K562 (cell line): ENCODE measurements around the gene MED29. TPM values are rescaled to one million over a fixed set of nuclear protein-coding genes. Genes with fewer than 3 reads are reported as not detected.

Experiments
- ATAC-seq: fragments of 200-7000 bp; cut with Tn5 transposase; 3 replicates; pipeline ENCODE4 v1.9.1; 2020; ENCODE audit warnings: moderate library complexity
- BruUV-seq: library from RNA; stranded (reverse); fragments of 400-500 nt; replicated peaks from 2 replicates; lab custom pipeline; 2021; lab: Mats Ljungman, UMichigan
- CTCF ChIA-PET: fragments of 300-600 bp; formaldehyde crosslinking; extraction: SDS; loops from one replicate; lab custom pipeline; 2021; ENCODE audit warnings: low intra/inter-chr PET ratio; lab: Yijun Ruan, JAX
- POLR2A ChIA-PET: fragments of 300-600, 350-650 bp; sonication (Branson Sonifier 250); formaldehyde crosslinking; extraction: SDS; loops from one replicate; lab custom pipeline; 2021; ENCODE audit warnings: antibody characterized with exemption, inconsistent platforms; lab: Yijun Ruan, JAX
- DNase-seq, 4 experiments: peaks; one replicate each; pipeline versions ENCODE4 v3.0.0 to v3.0.0-alpha.2; 2011 to 2018; ENCODE audit warnings: low spot score in 3 of 4, mixed read lengths in 3 of 4; ENCODE audit errors: extremely low read depth in 1 of 4
- FAIRE-seq: peaks from 2 replicates; lab custom pipeline; 2011; peaks lifted over from hg19 to GRCh38; lab: Jason Lieb, UNC
- H2AFZ ChIP-seq: 2 replicates; pipeline ENCODE4 v1.6.0; 2011; ENCODE audit warnings: low read depth, low read length, control low read depth, inconsistent platforms
- H3K27ac ChIP-seq: fragments of 200-600 bp; 3 replicates; pipeline ENCODE4 v1.8.0; 2011; ENCODE audit warnings: low read depth, mild to moderate bottlenecking, control low read depth, inconsistent platforms, low read length, moderate library complexity, mixed read lengths; ENCODE audit errors: extremely low read depth
- H3K27me3 ChIP-seq, 2 experiments: fragments of 300-600 bp in 1 of 2; 2 replicates in 1 of 2; 3 replicates in 1 of 2; pipeline versions ENCODE4 v1.6.0 to v1.8.0; 2011; ENCODE audit warnings: inconsistent platforms in 2 of 2, low read length in 2 of 2, mild to moderate bottlenecking in 1 of 2, mixed read lengths in 1 of 2, moderate library complexity in 1 of 2; ENCODE audit not compliant: control insufficient read depth in 2 of 2, insufficient read depth in 2 of 2
- H3K36me3 ChIP-seq: fragments of 300-600 bp; 3 replicates; pipeline ENCODE4 v1.8.0; 2011; ENCODE audit warnings: mild to moderate bottlenecking, low read length, inconsistent platforms; ENCODE audit not compliant: control insufficient read depth, insufficient read depth
- H3K4me1 ChIP-seq, 2 experiments: fragments of 200-600 bp in 1 of 2; replicated peaks in 1 of 2; 2 replicates in 1 of 2; 3 replicates in 1 of 2; pipeline versions ENCODE4 v1.5.1 to v1.8.0; 2011; ENCODE audit warnings: inconsistent platforms in 2 of 2, low read length in 2 of 2, mild to moderate bottlenecking in 1 of 2, mixed read lengths in 1 of 2, moderate library complexity in 1 of 2; ENCODE audit not compliant: control insufficient read depth in 2 of 2, insufficient read depth in 2 of 2
- H3K4me2 ChIP-seq: 2 replicates; pipeline ENCODE4 v1.6.1; 2011; ENCODE audit warnings: low read length, control low read depth, inconsistent platforms, mixed read lengths; ENCODE audit not compliant: insufficient read depth
- H3K4me3 ChIP-seq: fragments of 200-600 bp; sonication (generic), shearing (Covaris generic); 2 replicates; pipeline ENCODE4 v1.5.1; 2016; ENCODE audit warnings: control low read depth, inconsistent platforms
- H3K79me2 ChIP-seq: fragments of 200-600 bp; 3 replicates; pipeline ENCODE4 v1.8.0; 2011; ENCODE audit warnings: low read length, inconsistent platforms; ENCODE audit not compliant: control insufficient read depth, insufficient read depth
- H3K9ac ChIP-seq, 2 experiments: 2 replicates each; pipeline versions ENCODE4 v1.6.0 to v1.6.1; 2011; ENCODE audit warnings: low read depth in 2 of 2, low read length in 2 of 2, control low read depth in 1 of 2, inconsistent platforms in 1 of 2, mild to moderate bottlenecking in 1 of 2, mixed read lengths in 1 of 2; ENCODE audit not compliant: insufficient read depth in 1 of 2
- H3K9me1 ChIP-seq: one replicate; pipeline ENCODE4 v1.6.0; 2011; ENCODE audit warnings: inconsistent platforms, mild to moderate bottlenecking, low read length, moderate library complexity; ENCODE audit not compliant: control insufficient read depth, insufficient read depth
- H3K9me3 ChIP-seq: replicated peaks from 2 replicates; pipeline ENCODE4 v1.5.1; 2011; ENCODE audit warnings: low read depth, low read length, inconsistent platforms; ENCODE audit not compliant: control insufficient read depth, insufficient read depth
- H4K20me1 ChIP-seq: replicated peaks from 2 replicates; pipeline ENCODE4 v1.6.1; 2011; ENCODE audit warnings: low read length, inconsistent platforms, mixed read lengths; ENCODE audit not compliant: control insufficient read depth, insufficient read depth
- CREB1 ChIP-seq, 2 experiments: sonication (generic) in 1 of 2; formaldehyde crosslinking in 1 of 2; IDR thresholded peaks; 2 replicates each; pipeline versions ENCODE4 v1.6.1 to v1.8.0; 2012 to 2022; ENCODE audit warnings: inconsistent platforms in 1 of 2, mild to moderate bottlenecking in 1 of 2, missing genetic modification reagents in 1 of 2, moderate library complexity in 1 of 2
- KDM4B ChIP-seq, 2 experiments: fragments of 450-650 bp in 1 of 2; sonication (generic) in 1 of 2; IDR thresholded peaks; 2 replicates each; pipeline ENCODE4 v1.6.1; 2016 to 2017; ENCODE audit warnings: borderline replicate concordance in 2 of 2, antibody characterized with exemption in 1 of 2, low read depth in 1 of 2, mild to moderate bottlenecking in 1 of 2
- MCM3 ChIP-seq: fragments of 450-650 bp; IDR thresholded peaks from 2 replicates; pipeline ENCODE4 v1.6.1; 2016
- NFXL1 ChIP-seq: fragments of 450-650 bp; formaldehyde crosslinking; IDR thresholded peaks from 2 replicates; pipeline ENCODE4 v1.4.0; 2021; ENCODE audit warnings: mild to moderate bottlenecking
- PHB ChIP-seq: fragments of 250-450 bp; sonication (Bioruptor Pico); IDR thresholded peaks from 2 replicates; pipeline ENCODE4 v1.5.0; 2021
- POLR2A ChIP-seq: fragments of 450-650 bp; conservative IDR thresholded peaks from 2 replicates; pipeline ENCODE4 v1.6.1; 2016
- POLR2AphosphoS5 ChIP-seq: IDR thresholded peaks from 2 replicates; pipeline ENCODE4 v1.6.1; 2011; ENCODE audit warnings: mild to moderate bottlenecking, low read depth, low read length, moderate library complexity; ENCODE audit not compliant: control insufficient read depth, insufficient read depth
- RBFOX2 ChIP-seq: fragments of 200-400 bp; formaldehyde crosslinking; IDR thresholded peaks from 2 replicates; pipeline ENCODE4 v1.6.1; 2017; ENCODE audit warnings: low read depth, mild to moderate bottlenecking, low read length, moderate library complexity
- ZNF134 ChIP-seq: fragments of 250-450 bp; sonication (Bioruptor Pico); conservative IDR thresholded peaks from 2 replicates; pipeline ENCODE4 v1.4.0; 2020
- WGBS: fragments of 100-300 bp; shearing (Covaris generic); methylation state at CpG from one replicate; pipeline ENCODE4 v1.1.6; 2016; ENCODE audit warnings: low coverage, mixed read lengths; ENCODE audit not compliant: insufficient coverage; ENCODE audit errors: missing lambda C conversion rate; 5-methylcytosine and 5-hydroxymethylcytosine counted together
- in situ Hi-C: fragments of 300-500 bp; cut with MboI; formaldehyde crosslinking; loops from 4 replicates; pipeline ENCODE4 v1.15.0; 2018; ENCODE audit warnings: inconsistent platforms, mixed read lengths
- intact Hi-C: fragments of 100-400 bp; cut with micrococcal nuclease; formaldehyde crosslinking; loops from 2 replicates; pipeline ENCODE4 v1.14.2; 2022
- polyA plus RNA-seq, 8 experiments: library from polyadenylated mRNA; depleted of rRNA in 4 of 8; stranded (reverse) in 5 of 8; unstranded in 3 of 8; fragments of >200 nt; fragmentation: Nextera tagmentation in 2 of 8; fragmentation: Illumina TruSeq in 1 of 8; extraction: Ambion mirVana in 2 of 8; extraction: Trizol in 1 of 8; gene quantifications; 2 replicates each; pipeline versions ENCODE4 v1.2.1 to v1.2.3, GENCODE V29; 2011 to 2014; ENCODE audit warnings: inconsistent platforms in 1 of 8, missing spikeins in 1 of 8
- total RNA-seq, 7 experiments: library from RNA; depleted of rRNA in 6 of 7; stranded (reverse); fragments of >200 nt in 6 of 7; fragmentation: Illumina TruSeq in 2 of 7; extraction: Trizol in 2 of 7; gene quantifications; 2 replicates each; pipeline versions ENCODE4 v1.2.1 to v1.2.3, GENCODE V29; 2011 to 2021; ENCODE audit warnings: low replicate concordance in 1 of 7
- TF ChIP-seq, protein P1 (sequence below): fragments of 250-450 bp; sonication (Bioruptor Pico); IDR thresholded peaks from 2 replicates; pipeline ENCODE4 v1.4.0; 2020; ENCODE audit warnings: mild to moderate bottlenecking, moderate library complexity
- TF ChIP-seq, protein P2 (sequence below): fragments of 250-450 bp; sonication (Bioruptor Pico); IDR thresholded peaks from 2 replicates; pipeline ENCODE4 v1.9.0; 2021; ENCODE audit warnings: mild to moderate bottlenecking, inconsistent platforms
- TF ChIP-seq, protein P3 (sequence below): sonication (generic); formaldehyde crosslinking; IDR thresholded peaks from 2 replicates; pipeline ENCODE4 v1.8.0; 2022; ENCODE audit warnings: mild to moderate bottlenecking, missing genetic modification reagents

The MED29 gene
- total and polyA plus RNA-seq, 9 of the 15 experiments (the other 6 are each of a cell fraction or from before 2014, with no cell fraction given): 1.8 to 22.6 (median 12.4) TPM

DNA sequence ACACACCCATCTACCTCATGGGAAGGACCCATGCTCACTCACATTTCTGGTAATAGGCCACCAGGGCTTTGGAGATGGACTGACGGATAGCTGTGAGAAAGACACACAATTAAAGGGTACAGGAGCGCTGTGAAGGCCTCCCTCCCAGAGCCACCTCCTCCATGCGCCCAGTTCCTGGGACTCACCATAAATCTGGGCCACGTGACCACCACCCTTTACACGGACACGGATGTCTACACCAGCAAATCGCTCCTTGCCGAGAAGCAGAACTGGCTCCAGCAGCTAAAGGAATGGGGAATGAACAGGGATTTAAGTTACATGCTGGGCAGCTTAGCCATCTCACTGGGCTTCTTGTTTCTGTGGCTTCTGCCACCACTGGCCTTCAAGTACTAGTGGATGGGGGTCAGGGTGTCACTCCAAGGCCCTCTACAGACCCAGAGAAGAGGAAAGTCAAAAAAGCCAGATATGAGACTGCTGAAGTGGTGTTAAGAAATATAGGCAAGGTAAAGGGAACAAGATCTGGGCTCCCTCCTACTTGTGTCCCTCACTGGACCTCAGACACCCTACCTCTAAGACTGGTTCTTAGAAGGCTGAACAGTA is 42.4 kb downstream of the MED29 start:
- BruUV-seq: no TSS peak
- Histone ChIP-seq H3K36me3 (peaks cover 37% of the 10 kb centered on the region), H3K9ac (peak overlapping the region; percentile 89 to 99; a peak in 3 of 4 replicates), H3K27me3 (no peaks in the 10 kb centered on the region), H3K9me1 (no peaks in the 10 kb centered on the region), H2AFZ (no peak overlapping the region), H3K4me1 (peaks cover 28 to 33% of the 10 kb centered on the region in 2 experiments), H3K9me3 (no peaks in the 10 kb centered on the region), H3K4me3 (peak overlapping the region; percentile 100; the same call in 1 of the 2 replicates), H3K27ac (peak overlapping the region; percentile 95), H3K79me2 (peaks cover 32% of the 10 kb centered on the region), H3K4me2 (peak overlapping the region; percentile 98), H4K20me1 (peaks cover 21% of the 10 kb centered on the region)
- no peak for DNase-seq
- ATAC-seq: no peak
- intact Hi-C loops: no loop called here
- in situ Hi-C loops: no loop called here
- ChIA-PET CTCF (no interaction called here), POLR2A (interaction anchor here (0.6 to 6.2 kb wide), 10 partner anchors 10 to 760 kb away, joined by 3 to 141 read pairs (median 4); partner anchors contain the start of gene SUPT5H)
- no peak for FAIRE-seq
- 80% methylated on average over 8 of the region's 8 CpGs for WGBS
- TF ChIP-seq PHB (CRISPR knock-in tag) (no peak), NFXL1 (no peak), POLR2A (peak; percentile 26; the same call in 1 of the 2 replicates), RBFOX2 (peak; percentile 77), KDM4B (IDR thresholded peaks at IDR 0.05; ENCODE audit: borderline replicate concordance in 2 of 2, low read depth in 1 of 2) (no peak), POLR2AphosphoS5 (peak; percentile 18; the same call in 1 of the 2 replicates), CREB1 (IDR thresholded peaks at IDR 0.05) (no peak), CREB1 (CRISPR knock-in tag; IDR thresholded peaks at IDR 0.05) (no peak), ZNF134 (CRISPR knock-in tag) (no peak), MCM3 (no peak)
- TF ChIP-seq, protein P1, sequence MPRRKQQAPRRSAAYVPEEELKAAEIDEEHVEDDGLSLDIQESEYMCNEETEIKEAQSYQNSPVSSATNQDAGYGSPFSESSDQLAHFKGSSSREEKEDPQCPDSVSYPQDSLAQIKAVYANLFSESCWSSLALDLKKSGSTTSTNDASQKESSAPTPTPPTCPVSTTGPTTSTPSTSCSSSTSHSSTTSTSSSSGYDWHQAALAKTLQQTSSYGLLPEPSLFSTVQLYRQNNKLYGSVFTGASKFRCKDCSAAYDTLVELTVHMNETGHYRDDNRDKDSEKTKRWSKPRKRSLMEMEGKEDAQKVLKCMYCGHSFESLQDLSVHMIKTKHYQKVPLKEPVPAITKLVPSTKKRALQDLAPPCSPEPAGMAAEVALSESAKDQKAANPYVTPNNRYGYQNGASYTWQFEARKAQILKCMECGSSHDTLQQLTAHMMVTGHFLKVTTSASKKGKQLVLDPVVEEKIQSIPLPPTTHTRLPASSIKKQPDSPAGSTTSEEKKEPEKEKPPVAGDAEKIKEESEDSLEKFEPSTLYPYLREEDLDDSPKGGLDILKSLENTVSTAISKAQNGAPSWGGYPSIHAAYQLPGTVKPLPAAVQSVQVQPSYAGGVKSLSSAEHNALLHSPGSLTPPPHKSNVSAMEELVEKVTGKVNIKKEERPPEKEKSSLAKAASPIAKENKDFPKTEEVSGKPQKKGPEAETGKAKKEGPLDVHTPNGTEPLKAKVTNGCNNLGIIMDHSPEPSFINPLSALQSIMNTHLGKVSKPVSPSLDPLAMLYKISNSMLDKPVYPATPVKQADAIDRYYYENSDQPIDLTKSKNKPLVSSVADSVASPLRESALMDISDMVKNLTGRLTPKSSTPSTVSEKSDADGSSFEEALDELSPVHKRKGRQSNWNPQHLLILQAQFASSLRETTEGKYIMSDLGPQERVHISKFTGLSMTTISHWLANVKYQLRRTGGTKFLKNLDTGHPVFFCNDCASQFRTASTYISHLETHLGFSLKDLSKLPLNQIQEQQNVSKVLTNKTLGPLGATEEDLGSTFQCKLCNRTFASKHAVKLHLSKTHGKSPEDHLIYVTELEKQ (CRISPR knock-in tag): no peak
- TF ChIP-seq, protein P2, sequence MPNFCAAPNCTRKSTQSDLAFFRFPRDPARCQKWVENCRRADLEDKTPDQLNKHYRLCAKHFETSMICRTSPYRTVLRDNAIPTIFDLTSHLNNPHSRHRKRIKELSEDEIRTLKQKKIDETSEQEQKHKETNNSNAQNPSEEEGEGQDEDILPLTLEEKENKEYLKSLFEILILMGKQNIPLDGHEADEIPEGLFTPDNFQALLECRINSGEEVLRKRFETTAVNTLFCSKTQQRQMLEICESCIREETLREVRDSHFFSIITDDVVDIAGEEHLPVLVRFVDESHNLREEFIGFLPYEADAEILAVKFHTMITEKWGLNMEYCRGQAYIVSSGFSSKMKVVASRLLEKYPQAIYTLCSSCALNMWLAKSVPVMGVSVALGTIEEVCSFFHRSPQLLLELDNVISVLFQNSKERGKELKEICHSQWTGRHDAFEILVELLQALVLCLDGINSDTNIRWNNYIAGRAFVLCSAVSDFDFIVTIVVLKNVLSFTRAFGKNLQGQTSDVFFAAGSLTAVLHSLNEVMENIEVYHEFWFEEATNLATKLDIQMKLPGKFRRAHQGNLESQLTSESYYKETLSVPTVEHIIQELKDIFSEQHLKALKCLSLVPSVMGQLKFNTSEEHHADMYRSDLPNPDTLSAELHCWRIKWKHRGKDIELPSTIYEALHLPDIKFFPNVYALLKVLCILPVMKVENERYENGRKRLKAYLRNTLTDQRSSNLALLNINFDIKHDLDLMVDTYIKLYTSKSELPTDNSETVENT (CRISPR knock-in tag): no peak
- TF ChIP-seq, protein P3, sequence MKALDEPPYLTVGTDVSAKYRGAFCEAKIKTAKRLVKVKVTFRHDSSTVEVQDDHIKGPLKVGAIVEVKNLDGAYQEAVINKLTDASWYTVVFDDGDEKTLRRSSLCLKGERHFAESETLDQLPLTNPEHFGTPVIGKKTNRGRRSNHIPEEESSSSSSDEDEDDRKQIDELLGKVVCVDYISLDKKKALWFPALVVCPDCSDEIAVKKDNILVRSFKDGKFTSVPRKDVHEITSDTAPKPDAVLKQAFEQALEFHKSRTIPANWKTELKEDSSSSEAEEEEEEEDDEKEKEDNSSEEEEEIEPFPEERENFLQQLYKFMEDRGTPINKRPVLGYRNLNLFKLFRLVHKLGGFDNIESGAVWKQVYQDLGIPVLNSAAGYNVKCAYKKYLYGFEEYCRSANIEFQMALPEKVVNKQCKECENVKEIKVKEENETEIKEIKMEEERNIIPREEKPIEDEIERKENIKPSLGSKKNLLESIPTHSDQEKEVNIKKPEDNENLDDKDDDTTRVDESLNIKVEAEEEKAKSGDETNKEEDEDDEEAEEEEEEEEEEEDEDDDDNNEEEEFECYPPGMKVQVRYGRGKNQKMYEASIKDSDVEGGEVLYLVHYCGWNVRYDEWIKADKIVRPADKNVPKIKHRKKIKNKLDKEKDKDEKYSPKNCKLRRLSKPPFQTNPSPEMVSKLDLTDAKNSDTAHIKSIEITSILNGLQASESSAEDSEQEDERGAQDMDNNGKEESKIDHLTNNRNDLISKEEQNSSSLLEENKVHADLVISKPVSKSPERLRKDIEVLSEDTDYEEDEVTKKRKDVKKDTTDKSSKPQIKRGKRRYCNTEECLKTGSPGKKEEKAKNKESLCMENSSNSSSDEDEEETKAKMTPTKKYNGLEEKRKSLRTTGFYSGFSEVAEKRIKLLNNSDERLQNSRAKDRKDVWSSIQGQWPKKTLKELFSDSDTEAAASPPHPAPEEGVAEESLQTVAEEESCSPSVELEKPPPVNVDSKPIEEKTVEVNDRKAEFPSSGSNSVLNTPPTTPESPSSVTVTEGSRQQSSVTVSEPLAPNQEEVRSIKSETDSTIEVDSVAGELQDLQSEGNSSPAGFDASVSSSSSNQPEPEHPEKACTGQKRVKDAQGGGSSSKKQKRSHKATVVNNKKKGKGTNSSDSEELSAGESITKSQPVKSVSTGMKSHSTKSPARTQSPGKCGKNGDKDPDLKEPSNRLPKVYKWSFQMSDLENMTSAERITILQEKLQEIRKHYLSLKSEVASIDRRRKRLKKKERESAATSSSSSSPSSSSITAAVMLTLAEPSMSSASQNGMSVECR (CRISPR knock-in tag): 0 out of 2 replicates have a peak, but pooled peaks have one; percentile 16
